HG03064 (cell line): ENCODE data around the gene COG4.

ENCODE experiments used
- ATAC-seq: cut with Tn5 transposase; IDR thresholded peaks from one replicate; pipeline ENCODE4 v1.9.1; 2021; ENCODE audit warnings: low read depth; ENCODE audit not compliant: unreplicated experiment

The COG4 gene

DNA sequence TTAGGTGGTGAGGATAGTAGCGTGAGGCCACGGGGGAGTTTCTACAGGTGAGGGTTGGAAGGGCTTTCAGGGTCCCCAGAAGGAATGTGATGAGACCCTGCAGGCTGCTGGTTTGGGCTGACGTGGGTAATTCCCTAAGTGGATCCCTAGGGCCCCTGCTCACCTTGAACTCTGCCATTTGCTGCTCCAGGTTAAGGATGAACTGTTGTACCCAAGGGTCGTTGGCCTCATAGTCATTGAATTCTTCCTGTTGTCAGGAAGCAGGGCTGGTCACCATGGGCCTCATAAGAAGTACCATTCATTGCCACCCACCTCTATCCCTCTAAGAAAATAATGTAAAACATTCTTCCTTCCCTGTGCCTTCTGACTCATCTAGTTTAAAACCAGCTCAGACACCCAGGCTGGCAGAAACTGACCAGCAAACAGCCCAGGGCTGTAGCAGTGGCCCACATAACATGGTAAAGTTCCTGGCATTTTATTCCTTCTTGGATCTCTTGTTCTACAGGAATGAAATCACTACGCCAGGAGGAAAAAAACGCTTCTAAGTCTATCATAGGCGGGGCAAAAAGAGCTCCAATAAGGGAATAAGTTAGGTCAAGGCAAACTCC lies 41.3 kb downstream of the COG4 start:
- no peak for ATAC-seq

DNA sequence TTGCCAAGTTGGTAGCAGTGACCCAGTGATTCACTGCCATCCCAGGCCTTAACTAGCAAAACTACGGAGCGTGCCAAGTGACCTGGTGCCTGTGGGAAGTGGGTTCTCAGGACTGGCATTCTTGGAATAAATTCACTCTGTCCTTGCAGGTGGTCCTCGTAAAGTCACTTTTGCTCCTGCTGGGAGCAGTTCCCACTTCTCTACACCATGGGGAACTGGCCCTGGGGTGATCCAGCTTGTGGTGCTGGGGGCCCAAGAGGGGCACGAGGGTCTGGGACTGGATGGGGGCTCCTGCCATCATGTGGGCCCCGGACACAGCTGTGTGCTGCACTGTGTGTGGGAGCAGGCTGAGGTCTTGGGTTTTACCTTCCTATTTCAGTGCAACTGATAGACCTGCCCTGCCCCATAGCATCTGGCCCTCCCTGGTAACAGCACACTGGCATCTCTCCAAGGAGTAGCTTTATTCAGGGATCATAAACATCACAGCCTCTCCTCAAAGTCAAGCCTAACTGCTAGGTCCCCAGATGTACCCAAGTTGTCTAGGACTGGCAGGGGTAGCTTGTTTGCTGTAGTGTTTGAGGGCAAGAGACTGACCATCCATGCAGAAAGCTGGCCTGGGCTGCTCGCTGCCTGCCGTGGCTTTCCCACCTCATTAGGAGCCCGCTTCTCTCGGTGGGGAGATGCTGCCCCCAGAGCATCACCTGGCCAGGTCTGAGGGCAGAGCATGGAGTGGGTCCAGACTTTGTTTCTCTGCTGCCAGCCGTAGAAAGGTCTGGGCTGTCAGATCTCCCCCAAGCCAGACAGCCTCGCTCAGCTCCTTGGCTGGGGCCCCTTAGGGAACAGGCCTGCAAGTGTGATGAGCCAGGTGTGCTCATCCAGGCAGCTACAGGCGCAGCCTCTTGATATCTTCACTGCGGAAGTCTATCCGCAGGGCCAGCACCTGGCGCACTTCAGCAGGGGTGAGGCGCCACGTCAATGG lies 42.9 kb downstream of the COG4 start:
- no peak for ATAC-seq

DNA sequence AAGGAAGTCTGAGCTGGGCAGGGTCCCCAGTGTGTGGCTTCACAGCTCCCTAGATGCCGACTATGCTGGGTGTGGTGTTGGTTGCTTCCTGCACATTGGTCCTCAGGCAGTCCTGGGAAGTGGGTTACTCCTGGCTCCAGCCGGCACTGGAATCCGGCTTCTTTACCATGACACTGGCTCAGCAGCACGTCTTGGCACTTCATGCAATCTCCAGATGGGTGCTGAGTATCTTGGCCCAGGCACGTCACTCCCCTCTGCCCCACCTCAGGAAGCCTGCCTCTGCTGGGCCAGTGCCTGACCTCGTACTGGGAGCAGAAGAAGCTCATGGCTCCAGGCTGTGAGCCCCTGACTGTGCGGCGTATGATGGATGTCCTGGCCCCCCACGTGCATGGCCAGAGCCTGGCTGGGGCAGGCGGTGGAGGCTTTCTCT lies 44.4 kb downstream of the COG4 start:
- no peak for ATAC-seq

DNA sequence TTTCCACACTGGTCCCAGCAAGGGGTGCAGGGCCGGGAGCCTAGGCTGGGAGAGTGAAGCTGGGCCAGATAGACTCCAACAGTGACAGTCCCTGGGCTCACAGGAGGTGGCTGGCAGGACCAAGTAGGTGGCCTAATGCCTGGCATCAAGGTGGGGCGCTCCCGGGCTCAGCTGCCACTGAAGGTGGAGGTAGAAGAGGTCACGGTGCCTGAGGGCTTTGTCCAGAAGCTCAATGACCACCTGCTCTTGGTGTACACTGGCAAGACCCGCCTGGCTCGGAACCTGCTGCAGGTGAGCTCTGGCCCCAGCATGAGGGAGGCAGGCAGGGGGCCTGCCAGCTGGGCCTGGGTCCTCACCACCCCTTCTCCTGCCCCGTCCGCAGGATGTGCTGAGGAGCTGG lies 45.2 kb downstream of the COG4 start:
- no peak for ATAC-seq

DNA sequence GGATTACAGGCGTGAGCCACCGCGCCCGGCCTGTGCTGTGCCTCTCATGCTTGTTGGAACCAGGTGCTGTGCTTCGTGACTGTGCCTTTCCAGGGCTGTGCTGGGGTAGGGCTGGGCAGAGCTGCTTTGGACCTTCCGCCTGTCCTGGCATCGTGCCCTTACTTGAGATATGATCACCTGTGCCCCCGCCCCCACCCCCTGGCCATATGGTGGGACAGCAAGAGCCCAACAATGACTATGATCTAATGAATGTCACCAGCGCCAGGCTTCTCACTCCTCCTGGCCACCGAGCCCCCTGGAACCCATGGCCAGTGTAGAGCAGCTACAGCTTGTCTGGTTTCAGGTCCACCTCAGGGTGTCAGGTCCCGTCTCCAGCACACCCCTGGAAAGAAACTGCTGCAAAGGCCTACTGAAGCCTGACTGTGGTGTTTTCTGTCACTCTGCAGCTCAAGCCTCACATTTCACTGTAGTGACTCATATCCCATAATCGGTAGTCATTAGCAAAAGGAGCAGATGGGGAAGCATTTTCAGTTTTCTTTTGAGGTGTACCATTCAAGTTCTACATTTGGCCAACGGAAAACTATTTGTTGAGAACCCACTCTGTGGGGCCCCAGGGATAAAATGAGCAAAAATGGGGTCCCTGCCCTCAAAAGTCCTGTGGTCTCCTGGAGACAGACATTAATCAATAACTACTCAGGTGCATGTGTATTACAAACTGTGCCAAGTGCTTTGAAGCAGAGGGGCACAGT lies 46.9 kb downstream of the COG4 start:
- ATAC-seq: peak; percentile 85

DNA sequence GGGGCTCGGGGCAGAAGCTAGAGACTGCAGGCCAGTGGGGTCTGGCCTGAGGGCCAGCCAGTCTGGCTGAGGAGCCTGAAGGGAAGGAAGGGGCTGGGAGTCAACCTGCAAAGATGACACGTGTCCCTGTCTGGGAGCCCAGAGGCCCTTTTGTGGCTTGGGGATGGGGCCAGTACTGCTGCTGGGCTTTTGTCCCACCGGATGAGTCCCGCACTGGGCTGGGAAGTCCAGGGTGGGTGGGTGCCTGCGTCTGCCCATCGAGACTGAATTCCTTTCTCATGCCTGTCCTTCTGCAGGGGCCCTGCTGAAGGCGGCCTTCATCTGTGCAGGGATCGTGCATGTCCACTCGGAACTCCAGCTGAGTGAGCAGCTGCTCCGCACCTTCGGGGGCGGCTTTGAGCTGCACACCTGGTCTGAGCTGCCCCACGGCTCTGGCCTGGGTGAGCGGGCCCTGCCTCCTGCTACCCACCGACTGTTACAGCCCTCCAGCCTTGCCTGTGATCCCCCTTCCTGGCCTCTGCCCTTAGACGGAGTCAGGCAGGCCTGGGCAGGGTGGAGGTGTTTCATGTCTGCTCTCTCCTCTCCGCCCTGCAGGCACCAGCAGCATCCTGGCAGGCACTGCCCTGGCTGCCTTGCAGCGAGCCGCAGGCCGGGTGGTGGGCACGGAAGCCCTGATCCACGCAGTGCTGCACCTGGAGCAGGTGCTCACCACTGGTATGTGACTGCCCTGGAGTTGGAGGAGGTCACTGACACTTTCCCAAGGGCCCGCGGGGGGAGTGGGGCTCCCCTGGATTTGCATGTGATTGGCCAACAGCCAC lies 48.1 kb downstream of the COG4 start:
- no peak for ATAC-seq

DNA sequence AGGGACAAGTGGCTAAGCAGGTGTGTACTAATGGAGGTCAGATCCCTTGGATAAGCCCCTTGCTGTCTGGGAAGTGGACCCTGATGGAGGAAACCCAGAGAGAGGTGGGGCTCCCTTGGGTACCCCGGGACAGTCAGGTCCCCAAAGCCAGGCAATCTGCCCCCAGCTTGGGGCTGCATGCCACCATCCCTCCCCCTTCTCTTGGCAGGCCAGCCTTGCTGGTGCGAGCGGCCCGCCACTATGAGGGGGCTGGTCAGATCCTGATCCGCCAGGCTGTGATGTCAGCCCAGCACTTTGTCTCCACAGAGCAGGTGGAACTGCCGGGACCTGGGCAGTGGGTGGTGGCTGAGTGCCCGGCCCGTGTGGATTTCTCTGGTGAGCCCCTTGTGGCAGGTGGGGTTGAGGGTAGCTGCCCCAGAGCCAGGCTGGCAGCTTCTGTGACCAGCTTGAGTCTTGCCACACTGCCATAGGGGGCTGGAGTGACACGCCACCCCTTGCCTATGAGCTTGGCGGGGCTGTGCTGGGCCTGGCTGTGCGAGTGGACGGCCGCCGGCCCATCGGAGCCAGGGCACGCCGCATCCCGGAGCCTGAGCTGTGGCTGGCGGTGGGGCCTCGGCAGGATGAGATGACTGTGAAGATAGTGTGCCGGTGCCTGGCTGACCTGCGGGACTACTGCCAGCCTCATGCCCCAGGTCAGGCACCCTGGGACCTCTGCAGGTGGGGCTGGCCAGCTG lies 48.9 kb downstream of the COG4 start:
- no peak for ATAC-seq

DNA sequence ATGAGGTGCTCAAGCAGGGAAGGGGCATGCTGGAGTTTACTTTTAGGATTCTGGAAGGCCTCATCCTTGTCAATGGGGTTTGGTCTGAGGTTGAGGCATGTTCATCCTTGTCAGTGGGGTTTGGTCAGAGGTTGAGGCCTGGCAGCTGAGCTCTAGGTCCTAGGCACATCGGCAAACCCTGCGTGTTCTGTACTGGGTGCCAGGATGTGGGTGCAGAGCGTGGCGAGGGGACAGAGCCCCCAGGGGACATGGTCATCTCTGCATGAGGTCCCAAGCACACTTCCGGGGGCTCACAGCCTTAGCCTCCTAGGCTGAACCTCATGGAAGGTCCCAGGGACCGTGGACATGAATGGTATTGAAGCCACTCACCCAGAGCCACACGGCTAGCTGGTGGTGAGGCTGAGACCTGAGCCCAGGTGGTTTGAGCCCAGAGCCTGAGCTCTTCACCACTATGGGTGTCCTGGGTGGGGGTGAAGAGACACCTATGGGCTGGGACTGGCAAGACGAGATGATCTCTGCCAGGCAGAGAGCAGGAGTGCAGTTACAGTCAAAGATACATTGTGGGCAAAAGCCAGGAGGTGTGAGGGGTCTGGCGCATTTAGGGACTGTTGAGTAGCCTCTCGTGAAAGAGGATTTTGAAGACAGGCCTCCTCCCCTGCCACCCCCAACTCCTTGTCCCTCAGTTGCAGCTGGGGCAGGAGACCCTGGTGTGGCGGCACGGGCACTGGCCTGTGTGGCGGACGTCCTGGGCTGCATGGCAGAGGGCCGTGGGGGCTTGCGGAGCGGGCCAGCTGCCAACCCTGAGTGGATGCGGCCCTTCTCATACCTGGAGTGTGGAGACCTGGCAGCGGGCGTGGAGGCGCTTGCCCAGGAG lies 49.7 kb downstream of the COG4 start:
- no peak for ATAC-seq

DNA sequence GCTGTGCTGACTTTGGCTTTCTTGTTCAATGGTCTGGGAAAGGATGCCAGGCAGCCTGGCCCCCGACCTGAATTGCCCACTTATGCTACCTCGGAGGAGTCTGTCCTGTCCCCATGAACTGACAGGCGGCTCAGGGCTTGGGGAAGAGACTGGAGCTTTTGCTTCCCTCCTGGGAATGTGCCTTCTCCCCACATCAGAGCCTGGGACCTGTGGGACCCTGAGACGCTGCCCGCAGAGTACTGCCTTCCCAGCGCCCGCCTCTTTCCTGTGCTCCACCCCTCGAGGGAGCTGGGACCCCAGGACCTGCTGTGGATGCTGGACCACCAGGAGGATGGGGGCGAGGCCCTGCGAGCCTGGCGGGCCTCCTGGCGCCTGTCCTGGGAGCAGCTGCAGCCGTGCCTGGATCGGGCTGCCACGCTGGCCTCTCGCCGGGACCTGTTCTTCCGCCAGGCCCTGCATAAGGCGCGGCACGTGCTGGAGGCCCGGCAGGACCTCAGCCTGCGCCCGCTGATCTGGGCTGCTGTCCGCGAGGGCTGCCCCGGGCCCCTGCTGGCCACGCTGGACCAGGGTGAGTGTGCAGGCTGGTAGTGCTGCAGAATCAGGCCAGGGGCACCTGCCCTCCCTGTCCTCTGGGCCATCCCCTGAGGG lies 50.4 kb downstream of the COG4 start:
- ATAC-seq: no peak

DNA sequence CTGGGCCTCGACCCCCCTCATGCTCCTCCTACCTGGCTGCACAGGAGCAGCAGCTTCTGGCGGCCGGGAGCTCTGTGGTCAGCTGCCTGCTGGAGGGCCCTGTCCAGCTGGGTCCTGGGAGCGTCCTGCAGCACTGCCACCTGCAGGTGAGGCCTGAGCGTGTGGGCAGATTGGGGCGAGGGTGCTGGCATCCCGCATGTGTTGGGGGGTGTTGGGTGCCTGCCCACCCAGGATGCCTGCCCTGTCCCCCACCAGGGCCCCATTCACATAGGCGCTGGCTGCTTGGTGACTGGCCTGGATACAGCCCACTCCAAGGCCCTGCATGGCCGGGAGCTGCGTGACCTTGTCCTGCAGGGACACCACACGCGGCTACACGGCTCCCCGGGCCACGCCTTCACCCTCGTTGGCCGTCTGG lies 52.4 kb downstream of the COG4 start:
- ATAC-seq: no peak

DNA sequence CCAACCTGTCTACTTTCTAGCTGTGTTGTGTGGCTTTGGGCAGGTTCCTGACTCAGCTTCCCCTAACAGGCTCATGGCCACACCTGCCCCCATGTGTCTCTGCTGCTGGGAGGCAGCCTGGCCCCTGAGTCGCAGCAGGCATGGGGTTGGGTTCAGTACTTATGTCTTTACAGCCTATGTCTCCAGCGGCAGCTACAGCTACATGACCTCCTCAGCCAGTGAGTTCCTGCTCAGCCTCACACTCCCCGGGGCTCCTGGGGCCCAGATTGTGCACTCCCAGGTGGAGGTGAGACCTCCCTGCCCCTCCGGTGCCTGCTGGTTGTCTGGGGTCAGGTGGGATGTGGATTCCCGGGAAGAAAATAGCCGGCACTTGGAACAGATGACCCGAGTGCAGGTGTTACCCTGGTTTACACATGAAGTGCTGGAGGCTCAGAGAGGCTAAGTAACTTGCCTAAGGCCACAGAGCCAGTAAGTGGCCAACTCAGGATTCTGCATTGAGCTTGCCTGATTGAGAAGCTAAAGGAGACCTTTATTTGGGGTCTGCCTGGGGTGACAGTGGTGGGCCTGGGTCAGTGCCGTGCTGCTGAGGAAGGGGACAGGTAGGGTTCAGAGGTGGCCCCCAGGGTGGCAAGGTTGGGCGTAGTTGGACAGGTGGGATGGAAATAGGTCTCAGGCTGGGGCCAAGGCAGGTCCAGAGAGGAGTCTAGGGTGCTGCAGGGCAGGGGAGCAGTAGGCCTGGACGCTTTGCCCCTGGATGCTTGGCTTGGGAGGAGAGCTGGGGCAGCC lies 53.0 kb downstream of the COG4 start:
- no peak for ATAC-seq

DNA sequence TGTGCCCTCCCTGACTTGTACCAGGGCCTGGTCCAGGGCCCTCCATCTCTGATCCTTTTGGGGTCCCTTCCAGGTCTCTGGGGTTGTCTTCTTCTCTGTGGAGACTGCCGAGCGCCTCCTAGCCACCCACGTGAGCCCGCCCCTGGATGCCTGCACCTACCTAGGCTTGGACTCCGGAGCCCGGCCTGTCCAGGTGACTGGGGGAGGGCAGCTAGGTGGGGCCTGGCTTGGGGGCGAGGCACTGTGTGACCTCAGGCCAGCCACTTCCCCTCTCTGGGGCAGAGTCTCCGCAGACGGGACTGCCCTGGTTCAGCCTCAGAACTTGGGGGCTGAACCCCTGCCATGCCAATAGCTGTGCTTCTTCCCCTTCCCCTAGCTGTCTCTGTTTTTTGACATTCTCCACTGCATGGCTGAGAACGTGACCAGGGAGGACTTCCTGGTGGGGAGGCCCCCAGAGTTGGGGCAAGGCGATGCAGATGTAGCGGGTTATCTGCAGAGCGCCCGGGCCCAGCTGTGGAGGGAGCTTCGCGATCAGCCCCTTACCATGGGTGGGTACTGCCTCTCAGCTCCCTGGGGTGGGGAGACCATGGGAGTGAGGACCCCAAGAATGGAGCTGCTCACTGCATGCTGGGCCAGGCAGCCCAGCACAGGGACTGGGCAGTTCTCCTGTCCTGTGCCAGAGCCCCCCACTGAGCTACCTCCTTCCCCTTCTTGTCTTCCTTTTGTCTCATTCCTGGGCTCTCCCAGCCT lies 54.4 kb downstream of the COG4 start:
- ATAC-seq: no peak

DNA sequence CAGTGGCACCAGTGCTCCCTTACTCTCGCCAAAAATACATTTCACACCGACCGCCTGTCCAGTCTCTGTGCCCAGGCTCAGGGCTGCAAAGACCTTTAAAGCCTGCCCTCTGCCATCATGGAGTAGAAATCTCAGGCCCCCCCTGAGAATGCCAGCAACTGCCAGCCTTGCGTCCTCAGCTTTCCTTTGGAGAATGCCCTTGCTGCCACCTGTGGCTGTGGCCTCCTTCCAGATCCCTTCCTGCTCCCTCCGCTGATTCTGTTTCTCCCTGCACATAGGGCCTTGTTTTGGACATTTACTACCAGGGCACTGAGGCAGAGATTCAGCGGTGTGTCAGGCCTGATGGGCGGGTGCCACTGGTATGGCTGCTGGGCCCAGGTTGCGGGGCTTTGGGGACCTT lies 55.7 kb downstream of the COG4 start:
- ATAC-seq: no peak

DNA sequence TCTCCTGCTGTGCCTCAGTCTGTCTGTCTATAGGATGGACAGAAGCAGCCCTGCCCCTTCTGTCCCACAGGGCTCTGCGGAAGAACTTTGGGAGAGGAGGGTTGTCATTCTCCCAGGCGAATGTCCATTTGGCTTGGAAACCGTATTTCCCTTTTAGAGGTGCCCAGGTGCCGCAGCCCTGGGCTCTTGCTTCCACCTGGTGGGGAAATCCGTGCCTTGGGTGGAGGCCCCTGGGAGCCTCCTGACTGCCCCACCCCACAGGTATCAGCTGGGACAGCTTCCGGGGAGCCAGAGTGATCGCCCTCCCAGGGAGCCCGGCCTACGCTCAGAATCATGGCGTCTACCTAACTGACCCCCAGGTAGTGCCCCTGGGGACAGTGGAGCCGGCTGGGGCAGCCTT lies 56.2 kb downstream of the COG4 start:
- ATAC-seq: no peak

DNA sequence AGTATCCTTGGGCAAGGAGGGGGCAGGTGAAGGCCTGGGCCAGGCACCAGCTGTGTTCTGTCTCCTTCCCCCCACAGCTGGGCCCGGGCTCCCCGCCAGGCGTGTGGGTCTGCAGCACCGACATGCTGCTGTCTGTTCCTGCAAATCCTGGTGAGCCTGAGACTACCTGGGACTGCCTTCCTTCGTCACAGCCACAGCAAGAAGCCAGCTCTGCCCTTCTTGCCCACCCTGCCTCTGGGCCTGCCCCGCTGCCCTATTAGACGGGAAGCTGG lies 56.6 kb downstream of the COG4 start:
- no peak for ATAC-seq

DNA sequence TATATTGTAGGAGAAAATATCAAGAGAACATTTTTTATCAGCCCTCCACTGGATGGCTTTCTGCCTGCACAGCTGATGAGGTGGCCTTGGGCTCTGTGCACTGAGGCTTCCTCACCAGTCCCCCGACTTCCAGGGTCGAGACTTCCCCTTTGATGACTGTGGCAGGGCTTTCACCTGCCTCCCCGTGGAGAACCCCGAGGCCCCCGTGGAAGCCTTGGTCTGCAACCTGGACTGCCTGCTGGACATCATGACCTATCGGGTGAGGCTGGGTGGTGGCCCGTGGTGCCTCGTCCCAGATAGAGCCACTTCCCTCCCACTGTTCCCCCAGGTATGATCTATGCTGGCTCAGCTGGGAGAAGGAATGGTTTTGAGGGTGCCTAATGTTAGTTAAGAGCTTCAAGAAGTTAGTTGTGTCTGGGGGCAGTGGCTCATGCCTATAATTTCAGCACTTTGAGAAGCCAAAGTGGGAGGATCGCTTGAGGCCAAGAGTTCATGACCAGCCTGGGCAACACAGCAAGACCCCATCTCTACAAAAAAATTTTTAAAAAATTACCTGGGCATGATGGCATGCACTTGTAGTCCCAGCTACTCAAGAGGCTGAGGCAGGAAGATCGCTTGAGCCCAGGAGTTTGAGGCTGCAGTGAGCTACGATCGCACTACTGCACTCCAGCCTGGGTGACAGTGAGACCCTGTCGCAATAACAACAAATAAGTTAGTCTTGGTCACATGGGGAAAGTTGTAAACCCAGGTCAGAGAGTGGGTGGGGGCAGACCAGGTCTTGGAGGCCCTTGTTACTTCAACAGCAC lies 57.2 kb downstream of the COG4 start:
- no peak for ATAC-seq
